Hepatocyte (in vitro differentiated cells): ENCODE data around the gene RAD23B.

ENCODE experiments used
- EZH2phosphoT487 ChIP-seq: fragments of 200-600 bp; sonication (generic); IDR thresholded peaks from one replicate; pipeline ENCODE4 v1.6.1; 2018; ENCODE audit warnings: antibody characterized with exemption, mild to moderate bottlenecking, low read depth, moderate library complexity; ENCODE audit not compliant: unreplicated experiment, severe bottlenecking
- TF ChIP-seq, protein P1 (sequence below): fragments of 200-600 bp; sonication (generic); IDR thresholded peaks from 2 replicates; pipeline ENCODE4 v1.5.1; 2016; ENCODE audit warnings: antibody characterized with exemption, mild to moderate bottlenecking; ENCODE audit not compliant: poor library complexity

DNA sequence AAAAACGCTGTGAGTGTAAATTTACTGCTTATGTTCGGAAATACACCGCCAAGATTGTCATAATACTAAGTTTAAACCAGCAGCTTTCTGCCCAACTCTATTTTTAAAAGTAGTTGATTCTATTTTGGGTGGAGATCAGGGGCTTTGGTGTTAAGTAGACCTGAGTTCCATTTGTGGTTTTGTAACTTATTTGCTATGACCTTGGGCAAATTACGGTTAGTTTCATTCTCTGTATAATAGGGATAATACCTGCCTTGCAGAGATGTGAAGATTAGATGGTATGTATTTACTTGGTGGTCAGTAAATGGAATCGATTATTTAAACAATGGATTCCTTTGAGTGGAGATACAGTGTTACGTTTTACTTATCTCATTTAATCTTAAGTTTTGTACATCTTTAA lies 1.6 kb downstream of the RAD23B start:
- TF ChIP-seq, protein P1, sequence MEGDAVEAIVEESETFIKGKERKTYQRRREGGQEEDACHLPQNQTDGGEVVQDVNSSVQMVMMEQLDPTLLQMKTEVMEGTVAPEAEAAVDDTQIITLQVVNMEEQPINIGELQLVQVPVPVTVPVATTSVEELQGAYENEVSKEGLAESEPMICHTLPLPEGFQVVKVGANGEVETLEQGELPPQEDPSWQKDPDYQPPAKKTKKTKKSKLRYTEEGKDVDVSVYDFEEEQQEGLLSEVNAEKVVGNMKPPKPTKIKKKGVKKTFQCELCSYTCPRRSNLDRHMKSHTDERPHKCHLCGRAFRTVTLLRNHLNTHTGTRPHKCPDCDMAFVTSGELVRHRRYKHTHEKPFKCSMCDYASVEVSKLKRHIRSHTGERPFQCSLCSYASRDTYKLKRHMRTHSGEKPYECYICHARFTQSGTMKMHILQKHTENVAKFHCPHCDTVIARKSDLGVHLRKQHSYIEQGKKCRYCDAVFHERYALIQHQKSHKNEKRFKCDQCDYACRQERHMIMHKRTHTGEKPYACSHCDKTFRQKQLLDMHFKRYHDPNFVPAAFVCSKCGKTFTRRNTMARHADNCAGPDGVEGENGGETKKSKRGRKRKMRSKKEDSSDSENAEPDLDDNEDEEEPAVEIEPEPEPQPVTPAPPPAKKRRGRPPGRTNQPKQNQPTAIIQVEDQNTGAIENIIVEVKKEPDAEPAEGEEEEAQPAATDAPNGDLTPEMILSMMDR: no peak
- TF ChIP-seq EZH2phosphoT487: no peak
